ENCODE measurements around the gene ADAR. TPM values are rescaled to one million over a fixed set of nuclear protein-coding genes. Genes with fewer than 3 reads are reported as not detected.
A peak's percentile ranks its signal among the peaks of the same experiment; 100 is the strongest.

Gene ADAR
- total RNA-seq, 3 donors from 2014 or later (not counting 1 experiment from before 2014, with no cell fraction given), result 260 to 281 (median 265) TPM

- WGBS (ENCODE audit: insufficient coverage), result 78% methylated on average over 6 of the region's 6 CpGs
- H3K27ac Mint-ChIP-seq, result no peak overlapping the region
- Histone ChIP-seq H3K27ac (ENCODE audit: low read length) (no peak overlapping the region), H3K36me3 (ENCODE audit: control insufficient read depth, insufficient read depth, low read length) (no peaks in the 10 kb centered on the region), H3K27me3 (ENCODE audit: control insufficient read depth, insufficient read depth, low read length) (no peaks in the 10 kb centered on the region), H3K4me3 (ENCODE audit: low read length) (no peak overlapping the region), H3K4me1 (ENCODE audit: control insufficient read depth, insufficient read depth, low read length) (no peaks in the 10 kb centered on the region), H3K9me3 (ENCODE audit: control insufficient read depth, insufficient read depth, low read length) (no peaks in the 10 kb centered on the region)
- TF ChIP-seq CTCF (IDR thresholded peaks at IDR 0.05), result no peak
- peaks cover 6 to 12% of the 10 kb centered on the region in 2 donors for H3K4me1 Mint-ChIP-seq
- no peaks in the 10 kb centered on the region for H3K27me3 Mint-ChIP-seq (ENCODE audit: low read depth in 2 of 2)
- no peaks in the 10 kb centered on the region for H3K9me3 Mint-ChIP-seq
- no peaks in the 10 kb centered on the region for H3K36me3 Mint-ChIP-seq
- no peak overlapping the region for H3K4me3 Mint-ChIP-seq
- DNase-seq, result no peak
- intact Hi-C loops (cut with micrococcal nuclease), result no loop called here
- no peak for ATAC-seq
Measured at GRCh38 chr1:154614901-154615300, 6.9 kb upstream of the ADAR start.

DNA sequence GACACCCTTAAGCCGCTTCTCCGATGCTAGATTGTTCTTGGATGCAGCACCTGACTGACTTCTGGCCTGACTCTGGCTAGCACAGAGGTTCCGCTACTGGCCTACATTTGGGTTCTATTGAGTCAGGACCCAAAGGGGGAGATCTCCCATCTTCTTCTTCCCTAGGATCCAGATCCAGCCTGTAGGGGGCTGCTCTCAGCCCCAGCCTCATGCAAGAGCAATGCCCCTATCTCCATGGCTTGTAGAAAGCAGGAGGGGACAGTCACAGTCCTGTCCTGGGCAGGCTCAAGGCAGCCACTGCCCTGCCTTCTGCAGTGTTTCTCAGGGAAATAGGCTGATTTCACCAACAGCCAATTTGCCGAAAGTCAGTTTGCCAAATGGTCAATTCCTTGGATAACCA is 6.3 kb upstream of the ADAR start:
- Histone ChIP-seq H3K36me3 (ENCODE audit: control insufficient read depth, insufficient read depth, low read length) (no peaks in the 10 kb centered on the region), H3K27me3 (ENCODE audit: control insufficient read depth, insufficient read depth, low read length) (no peaks in the 10 kb centered on the region), H3K4me3 (ENCODE audit: low read length) (no peak overlapping the region), H3K27ac (ENCODE audit: low read length) (no peak overlapping the region), H3K4me1 (ENCODE audit: control insufficient read depth, insufficient read depth, low read length) (peaks cover 4% of the 10 kb centered on the region), H3K9me3 (ENCODE audit: control insufficient read depth, insufficient read depth, low read length) (no peaks in the 10 kb centered on the region)
- WGBS (ENCODE audit: insufficient coverage), result 100% methylated on average over 4 of the region's 4 CpGs
- DNase-seq, result no peak
- Mint-ChIP-seq H3K4me3 (no peak overlapping the region), H3K27me3 (ENCODE audit: low read depth in 2 of 2) (no peaks in the 10 kb centered on the region), H3K36me3 (no peaks in the 10 kb centered on the region), H3K9me3 (no peaks in the 10 kb centered on the region), H3K27ac (no peak overlapping the region), H3K4me1 (peaks cover 13 to 18% of the 10 kb centered on the region in 2 donors)
- TF ChIP-seq CTCF (IDR thresholded peaks at IDR 0.05), result no peak
- intact Hi-C loops (cut with micrococcal nuclease), result no loop called here
- ATAC-seq, result no peak

DNA sequence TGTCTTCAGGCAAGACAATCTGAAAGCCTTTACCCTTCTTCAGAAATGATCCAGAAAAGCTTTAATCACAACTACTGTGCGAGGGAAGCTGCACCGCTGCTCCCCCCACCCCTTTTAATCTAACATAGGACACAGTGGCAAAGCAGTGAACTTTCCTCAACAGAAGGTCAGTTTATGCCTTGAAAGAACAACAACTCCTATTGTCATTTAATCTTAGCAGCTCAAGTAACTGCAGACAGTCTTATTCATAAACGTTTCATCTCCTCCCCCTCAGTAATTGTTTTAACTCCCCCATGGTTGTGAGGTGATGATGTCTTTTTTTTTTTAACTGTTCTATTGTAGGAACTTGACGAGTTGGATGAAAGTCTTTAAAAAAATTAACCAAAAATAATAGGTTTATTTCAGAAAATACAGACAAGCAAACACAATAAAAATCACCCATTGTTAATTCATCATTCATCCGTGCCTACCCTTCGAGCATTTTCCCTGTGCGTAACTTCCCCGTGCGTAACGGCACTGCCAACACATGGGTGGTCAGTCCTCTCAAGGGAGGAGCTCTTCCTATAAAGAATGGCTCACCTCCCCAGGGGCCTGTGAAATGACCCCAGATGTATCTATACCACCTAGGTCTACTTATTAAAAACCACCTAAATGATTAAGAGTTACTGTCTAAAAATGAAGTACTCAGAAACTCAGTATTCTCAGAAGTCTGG is 3.3 kb upstream of the ADAR start:
- peak overlapping the region; percentile 32 to 50 for H3K27ac Mint-ChIP-seq
- Histone ChIP-seq H3K4me1 (ENCODE audit: control insufficient read depth, insufficient read depth, low read length) (peaks cover 20% of the 10 kb centered on the region), H3K9me3 (ENCODE audit: control insufficient read depth, insufficient read depth, low read length) (no peaks in the 10 kb centered on the region), H3K27me3 (ENCODE audit: control insufficient read depth, insufficient read depth, low read length) (no peaks in the 10 kb centered on the region), H3K36me3 (ENCODE audit: control insufficient read depth, insufficient read depth, low read length) (no peaks in the 10 kb centered on the region), H3K27ac (ENCODE audit: low read length) (no peak overlapping the region), H3K4me3 (ENCODE audit: low read length) (no peak overlapping the region)
- peaks cover 27 to 35% of the 10 kb centered on the region in 2 donors for H3K4me1 Mint-ChIP-seq
- H3K9me3 Mint-ChIP-seq, result no peaks in the 10 kb centered on the region
- ATAC-seq (no peak), DNase-seq (no peak)
- 91% methylated on average over 8 of the region's 10 CpGs for WGBS (ENCODE audit: insufficient coverage)
- H3K36me3 Mint-ChIP-seq, result no peaks in the 10 kb centered on the region
- H3K27me3 Mint-ChIP-seq (ENCODE audit: low read depth in 2 of 2), result no peaks in the 10 kb centered on the region
- no peak for TF ChIP-seq CTCF (IDR thresholded peaks at IDR 0.05)
- peak overlapping the region; percentile 49 for H3K4me3 Mint-ChIP-seq
- intact Hi-C loops (cut with micrococcal nuclease), result no loop called here

Measured in natural killer cell (primary cell).